ENCODE measurements around the gene CFAP97. TPM values are rescaled to one million over a fixed set of nuclear protein-coding genes. Genes with fewer than 3 reads are reported as not detected.

The CFAP97 gene
- total and polyA plus RNA-seq, 7 donors: 3.0 to 20.3 (median 10.1) TPM

GRCh38 chr4:185235119-185235842 is 31.5 kb upstream of the CFAP97 start:
- no peak overlapping the region for H3K4me3 ChIP-seq
- no peak overlapping the region for H3K27ac ChIP-seq
- H3K27me3 ChIP-seq (ENCODE audit: insufficient read depth in 3 of 3, low read length in 2 of 3): no peaks in the 10 kb centered on the region
- 78 to 95% (median 88%) methylated on average over 7 of the region's 7 CpGs for WGBS, 3 donors
- H3K9me3 ChIP-seq: no peaks in the 10 kb centered on the region
- H3K36me3 ChIP-seq (ENCODE audit: insufficient read depth in 1 of 2, low read depth in 1 of 2): no peaks in the 10 kb centered on the region
- DNase-seq (no peak), ATAC-seq (no peak)
- TF ChIP-seq CTCF (IDR thresholded peaks at IDR 0.05): no peak
- peaks cover 3% of the 10 kb centered on the region for H3K4me1 ChIP-seq
- intact Hi-C loops (cut with DNase I): no loop called here

- ATAC-seq: no peak
- H3K27me3 ChIP-seq (ENCODE audit: insufficient read depth in 3 of 3, low read length in 2 of 3): no peaks in the 10 kb centered on the region
- H3K36me3 ChIP-seq (ENCODE audit: insufficient read depth in 1 of 2, low read depth in 1 of 2): no peaks in the 10 kb centered on the region
- no peak for TF ChIP-seq CTCF (IDR thresholded peaks at IDR 0.05)
- intact Hi-C loops (cut with DNase I): no loop called here
- H3K4me1 ChIP-seq: peaks cover 4% of the 10 kb centered on the region
- 80 to 89% (median 83%) methylated on average over 6 of the region's 6 CpGs for WGBS, 3 donors
- no peaks in the 10 kb centered on the region for H3K9me3 ChIP-seq
- no peak overlapping the region for H3K4me3 ChIP-seq
- no peak overlapping the region for H3K27ac ChIP-seq
- DNase-seq: no peak
Observed at GRCh38 chr4:185232370-185232769, 28.6 kb upstream of the CFAP97 start.

- 90 to 97% (median 96%) methylated on average over 19 of the region's 19 CpGs for WGBS, 3 donors
- TF ChIP-seq CTCF (IDR thresholded peaks at IDR 0.05): no peak
- H3K36me3 ChIP-seq (ENCODE audit: insufficient read depth in 1 of 2, low read depth in 1 of 2): no peaks in the 10 kb centered on the region
- intact Hi-C loops (cut with DNase I): no loop called here
- no peak for ATAC-seq
- H3K4me3 ChIP-seq: no peak overlapping the region
- DNase-seq: no peak
- H3K27me3 ChIP-seq (ENCODE audit: insufficient read depth in 3 of 3, low read length in 2 of 3): no peaks in the 10 kb centered on the region
- H3K4me1 ChIP-seq: peaks cover 8% of the 10 kb centered on the region
- no peaks in the 10 kb centered on the region for H3K9me3 ChIP-seq
- H3K27ac ChIP-seq: no peak overlapping the region
Observed at GRCh38 chr4:185229021-185229818, 25.4 kb upstream of the CFAP97 start.

GRCh38 chr4:185227713-185228278 is 24.0 kb upstream of the CFAP97 start:
- H3K4me1 ChIP-seq: peaks cover 8% of the 10 kb centered on the region
- 77 to 89% (median 82%) methylated on average over 9 of the region's 9 CpGs for WGBS, 3 donors
- no peak overlapping the region for H3K27ac ChIP-seq
- no peaks in the 10 kb centered on the region for H3K9me3 ChIP-seq
- no peak overlapping the region for H3K4me3 ChIP-seq
- no peaks in the 10 kb centered on the region for H3K27me3 ChIP-seq (ENCODE audit: insufficient read depth in 3 of 3, low read length in 2 of 3)
- no peak for TF ChIP-seq CTCF (IDR thresholded peaks at IDR 0.05)
- intact Hi-C loops (cut with DNase I): no loop called here
- ATAC-seq (peak in 2 of 4 donors; percentile 17 to 32), DNase-seq (no peak)
- H3K36me3 ChIP-seq (ENCODE audit: insufficient read depth in 1 of 2, low read depth in 1 of 2): no peaks in the 10 kb centered on the region

Measured in psoas muscle (tissue), 8 donors.